B cell (primary cell): Measurements from ENCODE around the gene ZNF81. TPM values are rescaled to one million over a fixed set of nuclear protein-coding genes. Genes with fewer than 3 reads are reported as not detected.

ENCODE experiments used
- ATAC-seq: fragments of 200-7000 bp; cut with Tn5 transposase; one replicate; pipeline ENCODE4 v1.10.0; 2021; ENCODE audit warnings: low read depth, mild to moderate bottlenecking, moderate number of reproducible peaks, moderate library complexity
- CTCF ChIA-PET: fragments of 350-600 bp; sonication (Branson Sonifier 250); formaldehyde crosslinking; loops from one replicate; lab custom pipeline; 2021; ENCODE audit warnings: antibody characterized with exemption, inconsistent platforms; lab: Charles Lee
- POLR2A ChIA-PET: fragments of 350-600 bp; sonication (Branson Sonifier 250); formaldehyde crosslinking; loops from one replicate; lab custom pipeline; 2021; ENCODE audit warnings: antibody characterized with exemption; lab: Charles Lee
- DNase-seq: peaks from one replicate; pipeline ENCODE4 v3.0.0; 2013
- H2AFZ ChIP-seq: 2 replicates; pipeline ENCODE4 v1.6.1; 2012; ENCODE audit warnings: mild to moderate bottlenecking, low read depth, low read length; ENCODE audit not compliant: insufficient read depth, poor library complexity, severe bottlenecking
- H3K27ac ChIP-seq, 2 donors: 1 replicate in 1 of 2; 2 replicates in 1 of 2; pipeline ENCODE4 v1.5.1; 2012 to 2013; ENCODE audit warnings: low read length in 2 of 2, mild to moderate bottlenecking in 2 of 2, moderate library complexity in 1 of 2
- H3K27me3 ChIP-seq, 4 experiments: fragments of 200-600 bp in 1 of 4; sonication (generic) in 1 of 4; replicated peaks in 1 of 4; 1 replicate in 2 of 4; 2 replicates in 2 of 4; pipeline versions ENCODE4 v1.6.1 to v1.7.0; 2013 to 2016; ENCODE audit warnings: low read length in 3 of 4, mild to moderate bottlenecking in 2 of 4, mixed read lengths in 1 of 4, moderate library complexity in 1 of 4; ENCODE audit not compliant: insufficient read depth in 4 of 4, control insufficient read depth in 3 of 4; ENCODE audit errors: control extremely low read depth in 1 of 4
- H3K36me3 ChIP-seq, 2 experiments: replicated peaks in 1 of 2; 1 replicate in 1 of 2; 2 replicates in 1 of 2; pipeline versions ENCODE4 v1.6.1 to v1.7.1; 2013; ENCODE audit warnings: low read length in 1 of 2; ENCODE audit not compliant: insufficient read depth in 2 of 2, control insufficient read depth in 1 of 2; ENCODE audit errors: control extremely low read depth in 1 of 2, extremely low read depth in 1 of 2
- H3K4me1 ChIP-seq, 2 donors: fragments of 200-600 bp in 1 of 2; sonication (generic) in 1 of 2; 1 replicate in 1 of 2; 2 replicates in 1 of 2; pipeline versions ENCODE4 v1.5.1 to v1.6.1; 2013 to 2017; ENCODE audit warnings: low read length in 2 of 2; ENCODE audit not compliant: control insufficient read depth in 2 of 2, insufficient read depth in 2 of 2
- H3K4me2 ChIP-seq: replicated peaks from 2 replicates; pipeline ENCODE3; 2012; ENCODE audit warnings: mild to moderate bottlenecking, low read depth, low read length; ENCODE audit not compliant: poor library complexity, severe bottlenecking
- H3K4me3 ChIP-seq, 5 experiments: fragments of 200-600 bp in 1 of 5; sonication (generic) in 1 of 5; 1 replicate in 3 of 5; 2 replicates in 2 of 5; pipeline versions ENCODE4 v1.5.1 to v1.7.0; 2011 to 2016; ENCODE audit warnings: low read length in 4 of 5, mild to moderate bottlenecking in 4 of 5, low read depth in 2 of 5, control low read depth in 1 of 5, moderate library complexity in 1 of 5; ENCODE audit not compliant: insufficient read depth in 1 of 5; ENCODE audit errors: control extremely low read depth in 1 of 5, extremely low read depth in 1 of 5
- H3K79me2 ChIP-seq: fragments of 200-600 bp; sonication (generic); one replicate; pipeline ENCODE4 v1.6.0; 2016; ENCODE audit warnings: low read length; ENCODE audit not compliant: control insufficient read depth, insufficient read depth
- H3K9ac ChIP-seq: fragments of 200-600 bp; sonication (generic); 2 replicates; pipeline ENCODE4 v1.6.1; 2017; ENCODE audit warnings: mild to moderate bottlenecking, low read length, moderate library complexity
- H3K9me3 ChIP-seq, 3 donors: one replicate each; pipeline versions ENCODE4 v1.6.1 to v1.7.1; 2013; ENCODE audit warnings: low read length in 2 of 3; ENCODE audit not compliant: control insufficient read depth in 2 of 3, insufficient read depth in 1 of 3; ENCODE audit errors: control extremely low read depth in 1 of 3
- H4K20me1 ChIP-seq: 2 replicates; pipeline ENCODE4 v1.6.0; 2012; ENCODE audit warnings: mild to moderate bottlenecking, low read length; ENCODE audit not compliant: insufficient read depth, control insufficient read depth, poor library complexity, severe bottlenecking
- H3K27ac Mint-ChIP-seq: one replicate; pipeline ENCODE4 v1.8.0; 2021; ENCODE audit warnings: mixed read lengths
- H3K27me3 Mint-ChIP-seq: one replicate; pipeline ENCODE4 v1.8.0; 2021; ENCODE audit warnings: mixed read lengths
- H3K4me1 Mint-ChIP-seq: one replicate; pipeline ENCODE4 v1.8.0; 2021; ENCODE audit warnings: mixed read lengths
- H3K4me3 Mint-ChIP-seq: one replicate; pipeline ENCODE4 v1.8.0; 2021; ENCODE audit warnings: mixed read lengths
- H3K9me3 Mint-ChIP-seq: one replicate; pipeline ENCODE4 v1.8.0; 2022; ENCODE audit warnings: mixed read lengths; ENCODE audit not compliant: insufficient read depth
- EZH2 ChIP-seq: IDR thresholded peaks from 2 replicates; pipeline ENCODE4 v1.6.1; 2012; ENCODE audit warnings: borderline replicate concordance, low read depth, mild to moderate bottlenecking, moderate library complexity, low read length; ENCODE audit not compliant: insufficient read depth, poor library complexity, severe bottlenecking
- WGBS: methylation state at CpG from one replicate; pipeline ENCODE4 v1.1.5; 2013; ENCODE audit warnings: missing lambda C conversion rate; ENCODE audit not compliant: insufficient coverage; 5-methylcytosine and 5-hydroxymethylcytosine counted together
- intact Hi-C: fragments of 100-400 bp; cut with micrococcal nuclease; formaldehyde crosslinking; loops from one replicate; pipeline ENCODE4 v1.10.0; 2022
- polyA plus RNA-seq: library from polyadenylated mRNA; depleted of rRNA; stranded (reverse); fragments of >200 nt; gene quantifications from 2 replicates; pipeline ENCODE4 v1.2.3, GENCODE V29; 2012
- total RNA-seq, 2 donors: library from RNA; stranded (reverse); fragments of 120-200 nt in 1 of 2; gene quantifications; 1 replicate in 1 of 2; 2 replicates in 1 of 2; pipeline versions ENCODE4 v1.2.3 to v1.2.4, GENCODE V29; 2013 to 2022
- TF ChIP-seq, protein P1 (sequence below): fragments of 200-600 bp; IDR thresholded peaks from one replicate; pipeline ENCODE4 v1.8.0; 2022; ENCODE audit warnings: antibody characterized with exemption, mild to moderate bottlenecking

Gene ZNF81
- total and polyA plus RNA-seq, 2 donors (not counting 1 experiment from before 2014, with no cell fraction given) = 3.5 to 17.7 TPM

DNA sequence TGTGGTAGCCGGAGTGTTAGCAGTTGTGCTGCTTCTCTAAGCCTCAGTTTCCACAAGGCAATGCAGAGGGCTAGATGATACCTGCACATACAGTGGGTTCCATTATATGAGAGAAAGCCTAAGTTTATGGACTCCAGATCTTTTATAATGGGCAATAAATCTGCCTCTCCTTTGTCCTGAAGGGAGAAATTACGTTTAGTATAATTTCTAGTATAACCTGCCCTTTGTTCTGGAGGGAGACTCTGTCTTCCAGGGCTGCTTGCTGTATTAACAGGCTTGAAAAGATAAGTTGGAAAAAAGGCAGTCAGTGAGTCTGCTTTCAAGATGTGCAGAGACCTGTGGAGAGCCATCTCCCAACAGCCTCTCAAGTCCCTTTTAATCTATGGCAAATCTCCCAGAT, 42.8 kb downstream of the ZNF81 start:
- H4K20me1 ChIP-seq = no peaks in the 10 kb centered on the region
- H3K9ac ChIP-seq = no peak overlapping the region
- no peaks in the 10 kb centered on the region for H3K4me1 ChIP-seq
- H2AFZ ChIP-seq = no peak overlapping the region
- Mint-ChIP-seq H3K27me3 (no peaks in the 10 kb centered on the region), H3K27ac (no peak overlapping the region), H3K9me3 (no peaks in the 10 kb centered on the region), H3K4me1 (no peaks in the 10 kb centered on the region), H3K4me3 (no peak overlapping the region)
- no peaks in the 10 kb centered on the region for H3K27me3 ChIP-seq
- ChIA-PET CTCF (no interaction called here), POLR2A (no interaction called here)
- H3K79me2 ChIP-seq = no peaks in the 10 kb centered on the region
- WGBS = no CpG with 5 or more reads among the region's 2 CpGs
- intact Hi-C loops = no loop called here
- no peak for DNase-seq
- no peaks in the 10 kb centered on the region for H3K9me3 ChIP-seq
- ATAC-seq = no peak
- no peak overlapping the region for H3K4me2 ChIP-seq
- no peaks in the 10 kb centered on the region for H3K36me3 ChIP-seq
- no peak overlapping the region for H3K4me3 ChIP-seq
- H3K27ac ChIP-seq = no peak overlapping the region
- TF ChIP-seq, protein P1, sequence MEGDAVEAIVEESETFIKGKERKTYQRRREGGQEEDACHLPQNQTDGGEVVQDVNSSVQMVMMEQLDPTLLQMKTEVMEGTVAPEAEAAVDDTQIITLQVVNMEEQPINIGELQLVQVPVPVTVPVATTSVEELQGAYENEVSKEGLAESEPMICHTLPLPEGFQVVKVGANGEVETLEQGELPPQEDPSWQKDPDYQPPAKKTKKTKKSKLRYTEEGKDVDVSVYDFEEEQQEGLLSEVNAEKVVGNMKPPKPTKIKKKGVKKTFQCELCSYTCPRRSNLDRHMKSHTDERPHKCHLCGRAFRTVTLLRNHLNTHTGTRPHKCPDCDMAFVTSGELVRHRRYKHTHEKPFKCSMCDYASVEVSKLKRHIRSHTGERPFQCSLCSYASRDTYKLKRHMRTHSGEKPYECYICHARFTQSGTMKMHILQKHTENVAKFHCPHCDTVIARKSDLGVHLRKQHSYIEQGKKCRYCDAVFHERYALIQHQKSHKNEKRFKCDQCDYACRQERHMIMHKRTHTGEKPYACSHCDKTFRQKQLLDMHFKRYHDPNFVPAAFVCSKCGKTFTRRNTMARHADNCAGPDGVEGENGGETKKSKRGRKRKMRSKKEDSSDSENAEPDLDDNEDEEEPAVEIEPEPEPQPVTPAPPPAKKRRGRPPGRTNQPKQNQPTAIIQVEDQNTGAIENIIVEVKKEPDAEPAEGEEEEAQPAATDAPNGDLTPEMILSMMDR = no peak
- TF ChIP-seq EZH2 = no peak

DNA sequence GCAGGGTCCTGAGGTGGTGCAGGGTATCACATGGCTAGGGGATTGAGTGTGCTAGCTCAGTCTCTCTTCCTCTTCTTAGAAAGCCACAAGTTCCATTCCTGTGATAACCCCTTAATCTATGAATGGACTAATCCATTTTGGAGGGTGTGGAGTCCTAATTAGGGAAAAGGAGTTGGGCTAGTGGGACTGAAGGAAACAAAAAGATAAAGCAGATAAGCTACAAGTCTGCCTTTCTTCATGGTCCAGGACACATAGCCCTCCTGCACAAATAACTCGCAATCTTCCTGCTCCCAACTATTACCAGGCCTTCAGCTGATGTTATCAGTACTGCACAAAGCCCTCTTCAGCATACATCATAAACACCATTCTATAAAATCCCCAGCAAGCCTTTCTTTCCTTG, 44.2 kb downstream of the ZNF81 start:
- H2AFZ ChIP-seq = no peak overlapping the region
- CTCF ChIA-PET = no interaction called here
- no peaks in the 10 kb centered on the region for H4K20me1 ChIP-seq
- TF ChIP-seq, protein P1 = no peak
- no peak for TF ChIP-seq EZH2
- no peak overlapping the region for H3K27ac ChIP-seq
- Mint-ChIP-seq H3K27ac (no peak overlapping the region), H3K4me3 (no peak overlapping the region), H3K9me3 (no peaks in the 10 kb centered on the region), H3K27me3 (no peaks in the 10 kb centered on the region), H3K4me1 (no peaks in the 10 kb centered on the region)
- H3K36me3 ChIP-seq = no peaks in the 10 kb centered on the region
- H3K79me2 ChIP-seq = no peaks in the 10 kb centered on the region
- POLR2A ChIA-PET = no interaction called here
- H3K9me3 ChIP-seq = no peaks in the 10 kb centered on the region
- no CpG with 5 or more reads among the region's 1 CpG for WGBS
- intact Hi-C loops = no loop called here
- no peaks in the 10 kb centered on the region for H3K4me1 ChIP-seq
- ATAC-seq (no peak), DNase-seq (no peak)
- H3K27me3 ChIP-seq = no peaks in the 10 kb centered on the region
- H3K4me2 ChIP-seq = no peak overlapping the region
- H3K9ac ChIP-seq = no peak overlapping the region
- no peak overlapping the region for H3K4me3 ChIP-seq
